D721Med (cell line): Measurements from ENCODE around the gene FIGNL1.

ENCODE experiments used
- DNase-seq: peaks from one replicate; pipeline ENCODE4 v3.0.0; 2011; ENCODE audit warnings: low spot score; ENCODE audit not compliant: insufficient read length
- FAIRE-seq: peaks from 2 replicates; lab custom pipeline; 2011; peaks lifted over from hg19 to GRCh38; lab: Jason Lieb, UNC
- CTCF ChIP-seq: IDR thresholded peaks from 2 replicates; pipeline ENCODE4 v1.5.1; 2012; ENCODE audit warnings: mild to moderate bottlenecking, control low read depth; ENCODE audit not compliant: insufficient read depth; ENCODE audit errors: missing control alignments

FIGNL1 gene

GRCh38 chr7:50479743-50480517 is 29.8 kb upstream of the FIGNL1 start:
- DNase-seq (no peak), FAIRE-seq (no peak)
- TF ChIP-seq CTCF, result no peak

GRCh38 chr7:50477640-50478039 is 27.5 kb upstream of the FIGNL1 start:
- DNase-seq (no peak), FAIRE-seq (no peak)
- TF ChIP-seq CTCF, result no peak

DNA sequence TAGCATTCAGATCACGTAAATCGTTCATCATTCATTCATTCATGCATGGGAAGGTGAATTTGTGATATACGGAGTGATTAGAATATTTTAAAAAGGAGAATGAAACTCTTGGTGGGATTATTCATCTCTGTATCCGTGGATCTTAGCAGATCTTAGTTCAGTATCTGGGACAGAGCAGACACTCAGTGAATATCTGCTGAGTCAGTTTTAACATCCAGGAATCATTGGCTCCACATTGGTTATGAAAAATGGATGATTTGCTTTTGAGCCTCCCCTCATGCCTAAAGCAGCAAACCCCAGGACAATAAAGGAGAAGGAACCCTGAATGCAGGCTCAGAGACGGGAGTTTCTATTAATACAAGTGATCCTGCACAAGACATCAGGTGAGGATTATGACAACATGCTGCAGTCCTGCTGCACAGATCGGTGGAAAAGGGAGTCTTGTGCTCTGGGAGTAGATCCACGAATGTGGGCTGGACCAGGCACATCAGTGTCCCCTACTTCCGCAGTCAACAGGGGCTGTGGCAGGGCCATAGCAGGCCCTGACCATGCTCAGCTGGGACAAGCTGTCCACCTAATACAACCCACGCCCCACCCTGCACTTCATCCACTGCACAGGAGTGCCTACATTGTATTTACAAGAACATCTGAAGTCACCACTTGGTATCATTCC is 26.9 kb upstream of the FIGNL1 start:
- TF ChIP-seq CTCF, result no peak
- no peak for FAIRE-seq

DNA sequence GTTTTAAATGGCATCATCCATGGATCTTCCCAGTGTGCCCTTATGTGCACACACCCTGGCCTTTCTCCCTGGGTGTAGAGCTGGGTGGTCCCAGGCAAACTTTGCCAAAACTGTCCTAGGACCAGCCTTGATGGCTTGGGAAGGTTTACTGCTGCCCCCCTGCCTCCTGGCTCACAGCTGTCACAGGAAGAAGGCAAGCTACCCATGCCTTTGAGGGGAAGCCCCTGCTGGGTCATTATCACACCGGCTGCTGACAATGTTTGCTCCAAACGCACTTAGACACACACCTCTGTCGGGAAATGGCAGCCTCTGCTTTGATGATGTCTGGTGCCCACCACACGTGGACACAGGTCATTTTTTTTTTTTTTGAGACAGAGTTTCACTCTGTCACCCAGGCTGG is 25.2 kb upstream of the FIGNL1 start:
- DNase-seq (no peak), FAIRE-seq (no peak)
- TF ChIP-seq CTCF, result no peak

More for the DNA sequence above, 26.9 kb upstream of the FIGNL1 start:
- DNase-seq, result no peak

- no peak for TF ChIP-seq CTCF
- DNase-seq, result no peak
- no peak for FAIRE-seq
These were observed 24.4 kb upstream of the FIGNL1 start for GRCh38 chr7:50474382-50475160.

GRCh38 chr7:50473531-50473930 is 23.4 kb upstream of the FIGNL1 start:
- DNase-seq (no peak), FAIRE-seq (no peak)
- TF ChIP-seq CTCF, result no peak
